Measurements from ENCODE around the gene RNASEL.

Gene RNASEL

DNA sequence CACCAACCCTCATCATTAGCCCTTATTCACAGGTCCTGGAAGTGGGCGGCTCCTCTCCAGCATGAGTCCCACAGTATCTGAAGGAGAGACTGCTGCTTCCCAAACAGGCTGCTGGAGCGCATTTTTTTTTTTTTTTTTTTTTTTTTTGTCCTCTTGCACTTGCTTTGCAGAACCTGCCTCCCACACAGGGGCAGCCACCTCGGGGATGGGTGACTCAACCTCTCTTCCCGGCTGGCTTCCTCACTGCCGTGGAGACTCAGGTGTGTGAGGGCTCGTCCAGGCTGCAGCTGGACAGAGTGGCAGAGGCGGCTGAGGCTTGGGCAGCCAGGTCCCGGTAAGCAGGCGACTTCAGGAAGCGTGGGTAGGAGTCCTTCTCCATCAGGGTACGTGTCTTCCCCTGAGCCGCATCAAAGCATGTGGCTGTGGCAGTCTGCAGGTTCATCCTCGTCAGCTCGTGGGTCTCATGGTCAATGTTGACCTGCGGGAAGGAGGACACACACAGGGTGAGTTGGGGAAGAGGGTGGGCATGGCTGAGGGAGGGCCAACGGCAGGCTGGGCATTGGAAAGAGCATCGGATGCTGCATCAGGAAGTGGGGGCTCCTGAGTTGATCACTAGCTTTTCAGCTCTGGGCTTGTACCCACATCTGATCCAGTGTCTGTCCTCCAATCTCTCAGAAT lies 11.1 kb upstream of the RNASEL start:
- no peak for DNase-seq

- DNase-seq: peak; percentile 40
These were observed 10.3 kb upstream of the RNASEL start for GRCh38 chr1:182599339-182599738.

- DNase-seq: no peak
These were observed 9.2 kb upstream of the RNASEL start for GRCh38 chr1:182598296-182598695.

DNA sequence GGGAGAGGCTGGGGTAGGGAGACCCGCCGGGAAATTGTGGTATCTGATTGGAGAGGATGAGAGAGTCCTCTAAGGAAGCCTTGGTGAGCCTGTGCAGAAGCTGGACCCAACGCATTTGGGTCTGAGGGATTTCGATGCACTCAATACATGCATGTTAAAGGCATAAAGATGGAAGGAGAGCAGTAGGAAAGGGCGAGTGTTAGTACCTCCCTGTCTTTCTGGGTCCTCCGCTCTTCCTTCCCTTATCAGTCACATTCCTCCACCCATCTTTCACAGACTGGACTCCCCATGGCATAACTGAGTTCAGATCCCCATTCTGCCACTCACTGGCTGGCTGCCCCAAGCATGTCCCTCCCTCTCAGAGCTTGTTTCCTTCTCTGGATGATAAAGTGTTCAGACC lies 7.9 kb upstream of the RNASEL start:
- DNase-seq: peak; percentile 41

DNA sequence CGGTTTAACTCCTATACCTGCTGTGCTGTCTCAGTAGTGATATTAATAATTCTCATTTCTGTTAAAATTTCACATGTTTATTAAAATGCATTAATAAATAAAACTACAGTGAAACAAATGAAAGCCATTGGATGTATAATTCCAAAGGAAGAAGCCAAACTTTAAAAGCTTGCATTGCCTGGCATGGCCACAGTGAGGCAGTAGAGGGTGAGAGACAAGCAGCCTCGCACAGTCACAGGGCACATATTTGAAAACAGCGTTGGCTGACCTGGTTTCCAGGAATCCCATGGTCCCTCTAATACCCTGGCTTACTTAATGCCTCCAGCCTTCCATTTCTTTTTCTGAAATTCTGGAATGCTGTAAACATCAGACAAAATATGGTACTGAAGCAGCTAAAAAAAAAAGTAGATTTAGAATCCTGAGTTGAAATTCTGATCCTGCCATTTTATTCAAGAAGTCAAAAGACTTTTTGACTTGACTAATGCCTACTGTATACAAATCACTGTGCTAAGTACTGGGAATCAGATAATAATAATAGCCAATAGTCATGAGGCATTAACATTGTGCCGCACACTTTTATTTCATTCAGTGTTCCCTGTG lies 6.7 kb upstream of the RNASEL start:
- DNase-seq: peak; percentile 81

- no peak for DNase-seq
These were observed 875 bp upstream of the RNASEL start for GRCh38 chr1:182589931-182590330.

DNA sequence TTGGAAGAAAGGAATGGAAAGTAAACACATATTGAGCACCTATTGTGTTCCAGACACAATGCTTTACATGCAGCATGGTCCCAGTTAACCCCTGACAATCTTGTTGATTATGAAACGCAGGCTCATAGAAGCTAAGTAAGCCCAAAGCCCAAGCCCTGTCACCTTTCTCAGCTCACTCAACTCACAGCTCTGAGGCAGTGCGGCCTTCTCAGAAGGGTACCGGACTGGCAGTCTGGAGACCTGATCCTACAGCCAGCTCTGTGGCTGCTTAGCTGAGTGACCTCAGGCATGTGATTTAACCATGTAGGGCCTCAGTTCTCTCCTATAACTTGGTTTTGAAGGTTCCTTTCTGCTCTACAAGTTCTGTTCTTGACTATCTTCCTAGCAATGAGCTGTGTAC lies 464 bp upstream of the RNASEL start:
- no peak for DNase-seq

- DNase-seq: no peak
These were observed 1.2 kb downstream of the RNASEL start for GRCh38 chr1:182587666-182588499.

- DNase-seq: no peak
These were observed 2.0 kb downstream of the RNASEL start for GRCh38 chr1:182587093-182587492.

DNA sequence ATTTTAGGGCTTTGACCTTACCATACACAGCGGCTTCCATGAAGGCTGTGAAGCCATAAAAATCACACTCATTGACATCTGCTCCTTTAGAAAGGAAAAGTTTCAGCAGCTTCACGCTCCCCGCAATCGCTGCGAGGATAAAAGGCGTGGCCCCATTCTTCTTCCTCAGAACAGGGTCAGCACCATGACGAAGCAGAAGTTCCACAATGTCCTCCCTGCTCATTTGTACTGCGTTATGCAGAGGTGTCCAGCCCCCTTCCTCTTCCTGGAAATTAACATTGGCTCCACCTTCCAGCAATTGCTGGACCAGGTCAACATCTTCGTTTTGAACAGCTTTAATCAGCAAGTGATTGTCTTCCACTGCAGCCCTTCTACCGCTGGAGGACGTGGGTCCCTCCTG lies 2.7 kb downstream of the RNASEL start:
- DNase-seq: no peak

GRCh38 chr1:182584746-182585145 lies 4.3 kb downstream of the RNASEL start:
- no peak for DNase-seq

DNA sequence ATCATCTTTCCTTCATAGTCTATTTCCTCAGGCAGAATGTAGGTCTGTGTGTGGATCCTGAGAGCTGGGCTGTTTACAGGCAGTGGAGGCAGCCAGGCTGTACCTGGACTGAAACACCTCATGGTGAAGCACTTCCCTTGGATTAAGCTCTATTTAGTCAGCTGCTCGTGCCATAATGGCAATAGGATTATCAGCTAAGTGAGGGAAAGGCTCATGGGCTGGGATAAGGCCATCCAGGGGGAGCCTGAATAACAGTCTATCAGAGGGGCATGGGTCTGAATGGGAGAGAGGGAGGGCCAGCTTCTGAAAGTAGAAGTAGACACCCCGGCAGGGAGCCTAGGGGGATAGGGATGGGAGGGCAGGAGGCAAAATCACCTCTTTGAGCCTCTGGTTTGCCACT lies 8.3 kb downstream of the RNASEL start:
- no peak for DNase-seq

DNA sequence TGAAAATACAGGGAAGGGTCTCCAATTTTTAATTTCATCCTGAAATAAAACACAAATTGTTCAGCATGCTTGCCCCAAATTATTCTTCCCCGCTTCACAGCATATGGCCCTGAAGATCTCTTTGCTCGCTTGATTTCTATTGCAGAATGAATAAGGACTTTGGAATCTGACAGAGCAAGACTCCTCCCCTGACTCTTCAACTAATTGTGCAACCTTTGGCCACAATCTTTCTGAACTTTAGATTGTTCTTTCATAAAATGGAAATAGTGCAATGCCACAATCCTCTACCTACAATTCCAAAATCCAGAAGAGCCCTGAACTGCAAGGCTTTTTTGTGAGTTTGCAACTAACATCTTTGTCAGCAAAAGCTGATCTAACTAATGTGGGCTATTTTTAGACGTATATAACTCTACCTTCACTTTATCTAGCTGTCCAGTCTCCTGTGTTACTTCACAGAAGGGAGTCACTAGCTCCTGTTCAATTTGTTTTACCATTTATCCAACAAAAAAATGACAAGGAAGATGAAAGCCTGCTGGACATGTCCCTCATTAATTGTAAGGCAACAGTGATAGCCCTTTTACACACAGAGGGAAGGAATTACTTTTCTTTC lies 13.4 kb downstream of the RNASEL start:
- DNase-seq: no peak

DNA sequence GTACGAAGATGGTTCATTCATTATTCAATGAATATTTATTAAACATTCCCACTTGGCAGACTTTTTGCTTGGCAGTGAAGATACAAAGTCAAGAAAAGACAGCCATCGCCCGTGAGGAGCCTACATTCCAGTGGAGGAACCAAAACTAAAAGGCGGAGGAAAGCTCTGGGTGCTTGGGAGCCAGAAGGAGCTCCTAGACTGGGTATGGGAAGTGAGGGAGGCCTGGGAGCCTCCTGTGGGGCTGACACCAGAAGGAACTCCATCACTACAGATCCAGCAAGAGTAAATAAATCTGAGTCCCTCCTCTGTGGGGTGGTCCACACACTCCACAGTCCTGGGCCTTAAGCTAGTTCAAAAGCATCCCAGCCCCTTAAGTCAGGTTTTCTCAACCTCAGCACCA lies 14.9 kb downstream of the RNASEL start:
- DNase-seq: no peak

GRCh38 chr1:182570611-182570970 lies 18.5 kb downstream of the RNASEL start:
- no peak for DNase-seq

DNA sequence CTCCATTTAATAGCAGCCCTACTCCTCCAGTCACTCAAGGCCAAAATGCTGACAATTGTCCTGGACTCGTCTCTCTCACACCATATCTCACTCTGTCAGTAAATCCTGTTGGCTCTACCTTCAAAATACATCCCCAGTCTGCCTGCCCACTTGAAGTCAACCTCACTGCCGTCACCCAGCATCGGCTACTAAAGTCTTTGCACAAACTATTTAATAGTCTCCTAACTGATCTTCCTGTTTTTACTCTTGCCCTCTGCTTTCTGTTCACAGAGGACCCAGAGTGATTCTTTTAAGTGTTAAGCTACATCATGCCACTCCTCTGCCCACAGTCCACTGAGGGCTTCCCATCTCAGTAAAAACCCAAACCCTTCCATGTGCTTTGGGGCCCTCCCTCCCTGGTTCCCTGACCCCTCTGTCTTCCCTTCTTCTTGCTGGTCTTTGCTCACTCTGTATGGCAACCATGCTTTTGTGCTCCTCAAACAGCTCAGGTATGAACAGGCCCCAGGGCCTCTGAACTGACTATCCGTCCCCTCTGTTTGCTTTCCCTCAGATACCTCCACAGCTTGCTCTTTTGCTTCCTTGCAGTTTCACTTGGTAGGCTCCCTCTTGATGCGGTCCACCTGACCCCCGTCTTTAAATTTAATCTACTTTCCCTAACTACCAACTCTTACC lies 19.0 kb downstream of the RNASEL start:
- no peak for DNase-seq

- DNase-seq: no peak
These were observed 20.3 kb downstream of the RNASEL start for GRCh38 chr1:182568647-182569284.

DNA sequence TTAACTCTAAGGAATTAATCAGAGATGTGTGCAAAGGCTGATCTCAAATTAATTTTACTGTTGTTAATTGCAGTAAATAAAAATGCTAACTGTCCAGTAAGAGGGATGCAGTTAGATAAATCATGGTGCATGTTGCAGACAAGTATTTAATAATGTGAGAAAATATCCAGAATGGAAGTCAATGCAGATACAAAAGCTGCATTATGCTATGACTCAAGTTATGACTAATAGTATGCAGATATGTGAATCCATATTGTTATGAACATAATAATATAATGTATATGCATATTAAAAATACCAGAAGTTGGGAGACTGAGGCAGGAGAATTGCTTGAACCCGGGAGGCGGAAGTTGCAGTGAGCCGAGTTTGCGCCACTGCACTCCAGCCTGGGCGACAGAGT lies 21.4 kb downstream of the RNASEL start:
- no peak for DNase-seq

GRCh38 chr1:182565537-182565936 lies 23.5 kb downstream of the RNASEL start:
- no peak for DNase-seq

GRCh38 chr1:182564406-182565004 lies 24.6 kb downstream of the RNASEL start:
- DNase-seq: no peak

- DNase-seq: no peak
These were observed 26.0 kb downstream of the RNASEL start for GRCh38 chr1:182563095-182563494.

DNA sequence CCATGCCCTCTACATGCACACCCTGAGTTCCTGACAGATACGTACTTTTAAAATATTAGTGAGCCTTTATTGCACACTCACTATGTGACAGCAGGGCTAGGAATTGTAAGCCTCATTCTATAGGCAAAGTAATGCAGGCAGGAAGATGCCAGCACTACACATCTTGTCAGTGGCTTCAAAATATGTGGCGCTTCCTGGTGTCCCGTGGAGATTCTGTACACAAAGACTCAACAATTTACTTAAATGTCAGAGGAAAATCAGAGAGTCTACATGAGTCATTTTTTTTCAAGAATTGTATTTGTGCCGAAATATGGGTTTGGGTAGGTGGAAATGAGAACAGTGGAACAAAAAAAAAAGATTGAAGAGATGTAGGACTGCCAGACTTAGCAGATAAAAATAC lies 27.6 kb downstream of the RNASEL start:
- DNase-seq: no peak

All from hematopoietic multipotent progenitor cell treated with erythropoietin and hydrocortisone succinate and interleukin-3 and kit ligand, for 8 days (in vitro differentiated cells).